Stimulated activated CD4-positive, alpha-beta T cell treated with anti-CD3 and anti-CD28 coated beads, TNF-alpha, amount 100 ng/mL, for 24 hours (primary cell): Measurements from ENCODE around the gene CRLF1.

Experiments used
- DNase-seq, 3 experiments: peaks; one replicate each; pipeline ENCODE4 v3.0.0-alpha.2; 2020; ENCODE audit warnings: low read depth in 3 of 3

Gene CRLF1

DNA sequence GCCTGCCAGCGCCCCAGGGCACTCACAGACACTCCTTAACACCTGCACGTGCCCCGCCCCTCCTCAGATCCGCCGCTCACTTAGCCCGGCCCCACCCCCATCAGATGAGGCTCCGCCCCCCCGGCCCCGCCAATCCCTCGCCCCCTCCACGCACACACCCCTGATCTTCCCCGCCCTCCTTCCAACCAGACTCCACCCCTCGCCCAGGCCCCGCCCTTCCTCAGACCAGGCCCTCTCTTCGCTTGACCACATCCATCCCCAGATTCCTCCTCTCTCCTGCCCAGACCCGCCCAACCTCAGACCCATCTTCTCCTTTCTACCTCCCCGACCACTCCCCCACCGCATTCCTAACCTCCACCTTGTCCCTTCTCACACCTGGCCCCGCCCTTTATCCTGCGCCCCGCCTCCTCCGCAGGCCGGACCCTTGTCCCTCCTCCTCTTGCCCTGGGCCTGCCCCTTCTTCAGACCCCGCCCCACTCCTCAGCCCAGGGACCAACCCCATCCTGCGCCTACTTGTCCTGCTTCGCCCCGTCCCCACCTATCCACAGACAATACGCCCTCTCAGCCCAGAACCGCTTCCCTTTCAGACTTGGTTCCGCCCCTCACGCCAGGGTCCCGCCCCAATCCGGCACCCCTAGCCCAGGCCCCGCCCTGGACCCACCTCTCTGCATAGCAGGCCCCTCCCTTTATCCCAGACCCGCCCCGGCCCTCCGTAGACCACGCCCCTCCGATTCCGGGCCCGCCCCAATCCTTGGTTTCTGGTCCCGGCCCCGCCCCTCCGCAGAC lies 29.8 kb upstream of the CRLF1 start:
- peak; percentile 99 for DNase-seq

DNA sequence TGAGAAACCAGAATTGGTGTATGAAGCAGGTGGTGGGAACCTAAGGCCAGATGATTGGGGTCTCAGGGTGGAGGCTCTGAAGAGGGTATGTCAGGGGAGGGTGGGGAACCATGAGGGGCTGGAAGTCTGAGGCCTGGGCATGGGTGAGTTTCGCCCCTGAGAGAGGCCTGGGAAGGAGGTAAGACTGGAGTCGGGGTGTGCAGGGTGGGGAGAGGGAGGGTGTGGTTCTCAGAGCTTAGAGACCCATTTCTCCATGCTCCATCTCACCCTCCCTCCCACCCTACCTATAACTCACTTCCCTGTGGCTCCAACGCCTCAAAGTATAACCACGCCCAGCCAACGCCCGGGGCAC lies 29.2 kb upstream of the CRLF1 start:
- no peak for DNase-seq

DNA sequence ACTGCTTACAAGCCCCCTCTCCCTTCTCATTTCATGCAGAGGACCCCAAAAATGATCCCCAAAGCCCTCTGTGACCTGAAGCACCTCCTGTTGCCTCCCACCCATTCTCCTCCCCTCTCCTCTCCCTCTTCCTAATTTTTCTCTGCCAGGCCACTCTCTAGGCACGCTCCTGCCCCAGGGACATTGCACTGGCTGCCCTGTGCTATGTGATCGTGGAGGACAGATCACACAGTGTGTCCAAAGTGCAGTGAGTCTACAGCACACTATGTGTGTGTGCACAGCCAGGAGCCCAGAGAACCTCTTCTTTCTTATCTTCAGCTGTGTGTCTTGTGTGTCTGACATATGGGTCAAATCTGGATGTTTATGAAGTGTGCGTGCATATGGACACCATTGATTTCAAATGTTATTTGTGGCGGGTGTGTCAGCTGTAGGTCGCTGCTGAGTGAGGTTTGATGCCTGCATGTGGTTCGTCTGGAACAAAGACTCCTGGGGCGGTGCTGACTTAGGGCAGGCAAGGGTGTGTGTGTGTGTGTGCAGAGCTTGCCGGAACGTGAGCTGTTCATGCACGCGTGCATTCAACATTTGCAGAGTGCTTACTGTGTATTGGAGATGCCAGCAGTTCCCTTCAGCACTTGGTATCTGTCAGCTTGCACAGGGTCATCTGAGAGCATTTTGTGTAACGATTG lies 28.2 kb upstream of the CRLF1 start:
- no peak for DNase-seq

DNA sequence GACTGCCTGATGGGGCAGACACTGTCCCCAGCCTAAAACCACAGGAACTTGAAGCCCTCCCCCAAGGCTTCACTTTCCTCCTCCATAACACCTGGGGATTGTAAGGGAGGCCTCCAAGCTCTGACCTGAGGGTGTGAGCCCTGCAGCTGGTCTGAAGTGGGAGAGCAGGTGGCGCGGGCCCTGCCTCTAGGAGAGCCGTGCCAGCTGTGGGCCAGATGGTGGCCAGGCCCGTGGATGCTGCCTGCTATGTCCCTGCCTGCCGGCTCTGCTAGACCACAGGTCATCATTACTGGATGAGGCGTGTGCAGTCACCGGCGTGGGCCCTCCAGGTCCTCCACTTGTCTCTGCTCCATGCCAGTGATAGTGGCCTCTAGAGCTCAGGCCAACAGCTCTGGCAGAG lies 26.7 kb upstream of the CRLF1 start:
- DNase-seq, result no peak

DNA sequence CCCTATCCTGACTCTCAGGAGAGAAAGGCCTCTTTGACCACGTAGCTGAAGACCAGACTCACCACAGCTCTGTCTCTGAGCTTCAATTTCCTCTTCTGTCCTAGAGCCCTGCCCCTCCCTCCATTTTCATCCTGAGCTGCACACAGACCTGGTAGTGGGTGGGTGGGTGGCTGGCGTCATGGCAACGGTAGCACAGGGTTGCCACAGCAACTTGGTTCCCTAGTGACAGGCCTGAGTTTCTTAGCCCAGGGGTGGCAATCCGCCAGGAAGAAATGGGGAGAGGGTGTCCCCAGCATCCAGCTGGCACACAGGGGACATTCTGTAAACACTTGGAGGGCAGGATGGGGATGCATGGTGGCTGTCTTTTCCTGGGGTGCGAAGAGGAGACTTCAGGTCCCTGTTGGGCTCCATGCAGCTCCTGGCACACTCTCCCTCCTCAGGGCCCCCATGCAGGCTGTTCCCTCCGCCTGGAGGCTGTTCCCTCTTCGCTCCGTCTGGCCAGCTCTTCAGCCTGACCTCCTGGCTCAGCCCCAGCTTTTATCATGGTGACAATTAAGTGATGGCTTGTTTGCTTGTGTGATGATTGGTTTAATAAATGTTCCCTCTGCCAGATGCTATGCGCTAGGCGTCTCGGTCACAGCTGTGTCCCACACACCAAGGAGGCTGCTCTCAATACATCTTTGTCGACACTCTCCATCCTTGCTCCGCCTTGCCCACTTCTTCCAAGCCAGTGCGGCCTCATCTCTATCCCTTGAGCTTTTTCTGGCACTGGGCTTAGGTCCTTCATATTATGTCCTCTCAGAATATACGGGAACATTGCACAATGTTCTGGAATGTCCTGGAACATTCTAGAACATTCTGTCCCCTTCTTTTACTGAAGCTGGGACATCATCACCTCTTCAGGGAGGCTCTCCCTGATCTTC lies 22.8 kb upstream of the CRLF1 start:
- no peak for DNase-seq

DNA sequence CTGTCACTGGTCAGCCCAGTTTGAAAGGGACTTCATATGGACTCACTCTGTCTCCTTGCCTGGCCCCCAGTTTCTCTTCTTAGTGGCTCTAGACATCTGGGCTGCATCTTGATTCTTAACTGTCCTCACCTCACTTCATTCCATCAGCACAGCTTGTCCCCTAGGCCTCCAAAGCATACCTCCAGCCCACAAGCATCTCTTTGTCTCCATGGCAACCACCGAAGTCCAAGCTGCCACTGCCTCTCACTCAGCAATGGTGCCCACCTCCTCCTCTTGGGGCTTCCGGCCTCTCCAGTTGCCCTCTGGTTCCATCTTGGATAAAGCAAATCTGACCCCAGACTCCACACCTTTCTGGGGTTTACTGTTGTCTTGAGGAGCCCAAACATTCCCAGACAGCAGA lies 20.3 kb upstream of the CRLF1 start:
- DNase-seq, result no peak

DNA sequence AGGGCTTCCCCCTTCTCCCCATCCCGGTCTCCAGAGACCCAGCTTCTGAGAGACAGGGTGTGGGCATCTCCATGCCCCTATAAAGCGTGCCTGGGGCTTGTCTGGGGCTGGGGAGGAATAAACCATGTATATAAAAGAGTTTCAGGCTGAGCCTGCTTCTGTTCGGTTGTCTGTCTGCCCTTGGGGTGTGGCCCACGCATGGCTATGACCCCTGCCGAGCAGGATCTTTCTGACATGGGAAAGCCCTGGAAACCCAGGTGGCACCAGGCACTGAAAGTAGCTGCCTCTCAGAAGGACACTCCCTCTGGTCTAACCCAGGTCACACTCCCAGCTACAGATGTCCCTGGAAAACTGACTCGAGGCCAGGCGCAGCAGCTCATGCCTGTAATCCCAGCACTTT lies 14.3 kb upstream of the CRLF1 start:
- DNase-seq, result no peak

DNA sequence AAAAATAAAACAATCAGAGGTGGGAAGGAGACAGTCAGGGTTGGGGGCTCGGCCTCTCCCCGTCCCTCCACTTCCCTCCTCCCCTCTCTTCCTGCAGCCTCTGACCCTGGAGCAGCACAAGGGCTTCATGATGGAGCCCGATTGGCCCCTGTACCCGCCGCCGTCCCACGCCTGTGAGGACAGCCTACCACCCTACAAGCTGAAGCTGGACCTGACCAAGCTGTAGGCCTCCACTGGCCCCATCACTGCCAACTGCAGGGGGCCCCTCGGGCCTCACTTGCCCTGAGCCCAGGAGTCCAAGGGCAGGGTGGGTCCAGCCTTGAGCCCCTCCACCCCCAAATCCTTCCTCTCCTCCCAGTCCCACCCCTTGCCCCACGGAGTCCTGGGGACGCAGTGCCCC lies 13.7 kb upstream of the CRLF1 start:
- DNase-seq, result no peak

DNA sequence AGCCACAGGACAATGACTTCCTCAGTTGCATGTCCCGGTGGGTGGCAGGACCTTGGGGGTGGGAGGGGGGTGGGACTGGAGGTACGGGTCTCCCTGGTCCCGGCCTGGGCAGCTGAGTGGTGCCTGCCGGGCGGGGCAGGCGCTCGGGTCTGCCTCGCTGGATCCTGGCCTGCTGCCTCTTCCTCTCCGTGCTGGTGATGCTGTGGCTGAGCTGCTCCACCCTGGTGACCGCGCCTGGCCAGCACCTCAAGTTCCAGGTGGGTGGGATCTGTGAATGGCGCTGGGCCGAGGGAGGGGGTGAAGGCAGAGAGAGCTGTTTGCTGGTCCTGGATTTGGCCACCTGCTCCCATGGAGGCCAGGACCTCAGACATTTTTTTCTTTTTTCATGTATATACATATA lies 11.6 kb upstream of the CRLF1 start:
- DNase-seq, result no peak

DNA sequence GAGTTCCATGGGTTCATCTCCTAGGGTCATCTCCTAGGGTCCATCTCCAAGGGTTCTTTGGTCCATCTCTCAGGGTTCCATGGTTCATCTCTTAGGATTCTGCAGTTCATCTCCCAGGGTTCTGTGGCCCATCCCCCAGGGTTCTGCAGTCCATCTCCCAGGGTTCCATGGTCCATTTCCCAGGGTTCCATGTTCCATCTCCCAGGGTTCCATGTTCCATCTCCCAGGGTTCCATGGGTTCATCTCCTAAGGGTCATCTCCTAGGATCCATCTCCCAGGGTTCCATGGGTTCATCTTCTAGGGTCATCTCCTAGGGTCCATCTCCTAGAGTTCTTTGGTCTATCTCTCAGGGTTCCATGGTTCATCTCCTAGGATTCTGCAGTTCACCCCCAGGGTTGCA lies 11.0 kb upstream of the CRLF1 start:
- DNase-seq, result no peak

DNA sequence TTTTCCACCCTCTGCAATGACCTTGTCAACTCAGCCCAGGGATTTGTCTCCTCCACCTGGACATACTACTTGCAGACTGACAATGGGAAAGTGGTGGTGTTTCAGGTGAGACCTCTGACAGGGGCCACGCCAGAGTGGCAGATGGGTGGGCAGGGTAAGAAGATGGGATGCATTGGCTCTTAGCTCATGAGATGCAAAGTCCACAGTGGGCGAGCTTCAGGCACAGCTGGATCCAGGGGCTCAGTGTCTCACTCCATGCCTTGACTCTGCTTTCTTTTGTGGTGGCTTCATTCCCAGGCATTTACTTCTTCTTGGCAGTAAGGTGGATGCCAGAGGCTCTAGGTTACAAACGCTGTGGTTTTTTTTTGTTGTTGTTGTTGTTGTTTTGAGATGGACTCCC lies 9.4 kb upstream of the CRLF1 start:
- DNase-seq, result no peak

DNA sequence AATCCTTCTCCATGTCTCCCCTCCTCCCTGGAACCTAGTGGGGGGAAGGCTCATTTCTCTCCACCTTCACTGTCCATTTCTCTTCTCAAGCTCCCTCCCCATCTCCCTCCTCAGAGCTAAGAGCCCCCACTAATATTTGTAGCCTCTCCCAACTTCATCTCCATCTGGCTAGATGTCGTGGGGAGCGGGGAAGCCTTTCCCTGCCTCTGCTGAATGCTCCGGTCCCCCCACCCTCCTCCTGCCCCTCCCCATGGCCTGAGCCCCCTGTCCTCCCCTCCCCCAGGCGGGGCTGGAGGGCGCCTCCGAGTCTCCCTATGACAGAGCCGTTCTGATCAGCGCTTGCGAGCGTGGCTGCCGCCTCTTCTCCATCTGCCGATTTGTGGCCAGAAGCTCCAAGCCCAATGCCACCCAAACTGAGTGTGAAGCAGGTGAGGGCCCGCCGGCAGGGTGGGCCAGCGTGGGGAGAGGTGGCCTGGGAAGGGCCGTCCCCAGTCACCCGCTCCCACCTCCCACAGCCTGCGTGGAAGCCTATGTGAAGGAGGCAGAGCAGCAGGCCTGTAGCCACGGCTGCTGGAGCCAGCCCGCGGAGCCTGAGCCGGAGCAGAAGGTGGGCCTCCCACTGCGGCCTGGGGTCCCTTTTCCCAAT lies 7.1 kb upstream of the CRLF1 start:
- DNase-seq, result no peak

DNA sequence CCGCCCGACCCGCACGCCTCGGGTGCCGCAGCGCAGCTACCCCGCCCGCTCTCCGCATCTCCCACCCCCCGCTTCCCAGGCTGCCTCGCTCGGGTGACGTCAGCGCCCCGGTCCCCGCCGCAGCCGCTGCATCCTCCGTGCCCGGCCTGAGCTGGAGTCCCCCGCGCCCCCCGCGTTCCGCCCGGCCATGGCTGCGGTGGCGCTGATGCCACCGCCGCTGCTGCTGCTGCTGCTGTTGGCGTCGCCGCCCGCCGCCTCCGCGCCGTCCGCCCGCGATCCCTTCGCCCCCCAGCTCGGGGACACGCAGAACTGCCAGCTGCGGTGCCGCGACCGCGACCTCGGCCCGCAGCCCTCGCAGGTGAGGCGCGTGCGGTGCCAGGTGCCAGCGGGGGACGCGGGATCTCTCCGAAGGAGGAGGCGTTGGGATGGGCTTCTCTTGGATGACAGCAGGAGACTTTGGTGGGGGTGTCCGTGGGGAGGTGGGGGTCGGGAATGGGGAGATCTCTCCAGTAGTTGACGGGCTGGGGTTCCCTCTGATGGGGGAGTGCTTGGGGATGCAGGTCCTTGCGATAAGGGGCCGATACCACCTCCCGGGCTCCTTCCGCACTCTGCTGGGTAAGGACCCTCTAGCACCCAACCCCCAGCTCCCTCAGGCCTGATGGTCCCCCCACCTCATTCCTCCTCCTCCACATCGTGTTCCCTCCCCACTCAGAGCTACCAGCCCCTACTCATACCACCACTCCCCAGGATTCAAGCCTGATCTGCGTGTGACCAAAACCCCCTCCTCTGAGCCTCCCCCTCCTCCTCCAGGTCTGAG lies 6.4 kb upstream of the CRLF1 start, which contains the start of gene TMEM59L:
TMEM59L (plus strand) TSS at position 99 of the 817 bp plus-strand sequence; CDS start at position 188, 89 bp downstream.
- no peak for DNase-seq

DNA sequence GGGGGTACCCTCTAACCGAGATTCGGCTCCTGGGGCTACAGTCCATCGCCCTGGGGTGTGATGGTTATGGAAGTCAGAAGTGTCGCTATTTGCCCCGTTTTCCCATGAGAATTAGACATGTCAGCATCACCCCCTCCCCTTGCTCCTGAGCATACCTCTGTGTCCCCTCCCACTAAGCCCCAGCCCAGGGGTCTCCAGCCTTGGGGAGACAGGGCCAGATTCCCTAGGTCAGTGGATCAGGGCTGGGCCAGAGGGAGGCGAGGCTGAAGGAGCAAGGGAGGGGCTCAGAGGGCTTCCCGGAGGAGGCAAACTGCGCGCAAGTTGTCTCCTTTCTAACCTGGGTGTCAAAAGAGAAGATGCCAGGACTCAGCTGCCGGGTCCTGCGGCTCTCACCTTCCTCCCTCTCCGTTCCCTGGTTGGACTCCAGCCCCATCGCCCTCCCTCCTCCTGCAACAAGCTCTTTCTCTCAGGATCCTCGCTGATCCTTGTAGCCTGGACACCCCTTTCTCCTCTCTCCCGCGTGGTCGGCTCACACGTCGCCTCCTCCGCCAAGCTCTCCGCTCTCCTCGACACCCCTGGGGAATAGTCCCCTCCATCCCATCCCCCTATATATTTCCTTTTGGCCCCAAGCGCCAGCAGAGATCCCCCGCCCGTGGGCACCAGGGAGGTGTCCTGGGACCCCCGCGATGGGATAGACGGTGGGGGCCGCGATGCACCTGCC lies 5.6 kb upstream of the CRLF1 start:
- DNase-seq, result no peak

DNA sequence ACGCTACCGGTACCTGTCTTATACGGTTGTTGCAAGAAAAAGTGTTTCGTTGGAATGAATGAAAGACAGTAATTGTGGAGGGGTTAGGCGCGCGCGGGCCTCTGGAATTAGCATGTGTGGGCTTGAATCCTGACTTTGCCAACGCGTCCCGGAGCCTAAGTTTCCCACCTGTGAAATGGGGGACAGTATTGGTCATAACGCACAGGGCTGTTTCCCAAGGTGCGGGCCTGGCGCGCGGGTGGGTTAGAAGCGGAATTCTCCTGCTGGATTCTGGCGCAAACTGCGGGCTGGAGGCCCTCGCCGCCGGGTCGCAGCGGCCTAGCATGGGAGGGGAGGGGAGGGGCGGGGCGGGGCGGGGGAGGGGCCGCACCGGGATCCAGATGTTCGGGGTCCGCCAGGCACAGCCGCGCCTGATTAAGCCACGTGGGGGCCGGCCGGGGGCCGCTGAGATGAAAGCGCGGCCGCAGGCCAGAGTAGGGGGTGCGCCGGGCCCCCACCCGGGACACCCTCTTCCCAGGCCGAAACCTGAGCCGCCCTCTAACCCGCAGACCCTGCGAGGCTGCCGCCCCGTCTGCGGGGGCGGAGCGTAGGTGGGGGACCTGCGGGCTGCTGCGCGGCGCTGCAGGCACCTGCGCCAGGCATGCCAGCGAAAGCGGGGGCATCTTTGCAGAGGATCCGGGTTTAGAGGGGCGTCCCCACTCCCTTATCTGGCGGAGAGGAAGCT lies 4.9 kb upstream of the CRLF1 start:
- no peak for DNase-seq

DNA sequence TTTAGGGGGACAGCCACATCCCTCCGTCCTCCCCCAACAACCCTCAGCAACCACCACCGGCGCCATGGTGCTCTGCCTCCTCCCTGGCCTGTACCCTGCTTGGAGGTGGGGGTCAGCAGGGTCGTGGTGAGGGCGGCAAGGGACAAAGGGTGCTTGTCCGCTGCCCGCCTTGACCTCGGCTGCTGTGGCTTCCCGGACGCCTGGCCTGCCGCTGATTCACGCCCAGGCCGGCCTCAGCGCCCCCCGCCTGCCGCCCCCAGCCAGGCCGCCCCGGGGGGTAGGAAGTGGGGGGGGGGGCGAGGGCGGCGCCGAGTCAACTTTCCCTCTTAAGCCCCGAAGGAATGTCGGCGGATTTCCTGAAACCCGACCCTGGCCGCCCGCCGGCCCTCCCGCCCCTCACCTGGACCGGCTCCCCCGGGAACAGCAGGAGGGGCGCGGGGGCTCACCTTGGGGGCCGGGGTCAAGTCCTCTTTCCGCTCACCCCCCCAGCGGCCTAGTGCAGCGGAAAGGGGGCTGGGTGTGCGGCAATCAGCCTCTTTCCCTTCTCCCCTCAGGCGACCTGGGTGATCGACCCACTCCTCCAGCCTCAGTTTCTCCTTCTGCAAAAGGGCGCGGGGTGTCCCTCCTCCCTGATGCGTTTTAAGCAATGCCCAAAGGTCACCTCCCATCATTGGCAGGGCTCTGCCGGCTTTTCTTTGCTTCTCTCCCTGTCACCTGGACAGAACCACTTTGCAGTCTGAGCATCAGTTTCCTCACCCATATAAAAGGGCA lies 4.1 kb upstream of the CRLF1 start:
- DNase-seq, result no peak

DNA sequence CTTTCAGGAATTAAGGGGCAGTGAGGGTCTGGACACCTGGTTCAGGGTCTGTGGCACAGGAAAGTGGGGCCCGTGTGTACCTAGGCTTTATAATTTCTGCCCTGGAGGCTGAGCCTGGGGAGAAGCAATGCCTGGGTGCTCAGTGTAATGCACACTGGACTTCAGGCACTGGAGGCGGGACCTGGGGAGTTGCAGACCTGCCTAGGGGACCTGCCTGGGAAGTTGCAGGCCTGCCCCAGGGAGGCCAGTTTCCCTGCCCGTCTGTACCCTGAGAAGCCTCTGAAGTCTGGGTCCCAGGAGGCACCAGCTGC lies 3.6 kb upstream of the CRLF1 start:
- no peak for DNase-seq

DNA sequence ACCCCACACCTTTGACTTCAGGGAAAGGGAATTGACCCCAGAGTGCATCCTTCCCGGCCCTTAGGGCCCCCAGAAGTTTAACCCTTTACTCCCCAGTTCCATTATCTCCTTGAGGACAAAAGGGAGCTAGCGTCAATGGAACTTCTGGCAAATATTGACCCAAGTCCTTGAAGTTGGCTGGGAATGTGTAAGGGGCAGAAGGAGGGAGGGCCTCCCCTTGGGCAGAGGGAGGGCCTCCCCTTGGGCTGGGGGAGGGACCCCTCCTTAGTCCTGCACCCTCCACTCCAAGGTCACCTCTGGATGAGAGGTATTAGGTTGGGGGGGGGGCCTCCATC lies 3.1 kb upstream of the CRLF1 start:
- no peak for DNase-seq
